Naive thymus-derived CD8-positive, alpha-beta T cell (primary cell): ENCODE data around the gene TTC38. TPM values are rescaled to one million over a fixed set of nuclear protein-coding genes. Genes with fewer than 3 reads are reported as not detected.

Experiments
- ATAC-seq, 2 donors: fragments of 150-1000 bp; cut with Tn5 transposase in 1 of 2; sonication (Bioruptor Pico), chemical (Tn5 transposase) in 1 of 2; 1 replicate in 1 of 2; 2 replicates in 1 of 2; pipeline ENCODE4 v1.10.0; 2021; ENCODE audit warnings: mild to moderate bottlenecking in 2 of 2, moderate library complexity in 2 of 2
- POLR2A ChIA-PET: fragments of 350-600 bp; sonication (Branson Sonifier 250); formaldehyde crosslinking; loops from one replicate; lab custom pipeline; 2021; ENCODE audit warnings: antibody characterized with exemption; lab: Charles Lee
- DNase-seq, 10 donors: peaks; one replicate each; pipeline versions ENCODE4 v3.0.0 to v3.0.0-alpha.2; 2020 to 2022
- H3K27ac Mint-ChIP-seq, 10 donors: one replicate each; pipeline ENCODE4 v1.8.0; 2020 to 2022; ENCODE audit warnings: mild to moderate bottlenecking in 10 of 10, mixed read lengths in 10 of 10, moderate library complexity in 4 of 10, inconsistent platforms in 1 of 10
- H3K27me3 Mint-ChIP-seq, 5 donors: one replicate each; pipeline ENCODE4 v1.8.0; 2021 to 2022; ENCODE audit warnings: mixed read lengths in 5 of 5
- H3K36me3 Mint-ChIP-seq, 3 donors: one replicate each; pipeline ENCODE4 v1.8.0; 2020 to 2022; ENCODE audit warnings: mixed read lengths in 3 of 3, mild to moderate bottlenecking in 2 of 3, inconsistent platforms in 1 of 3
- H3K4me1 Mint-ChIP-seq, 4 donors: one replicate each; pipeline ENCODE4 v1.8.0; 2021 to 2022; ENCODE audit warnings: mixed read lengths in 4 of 4
- H3K4me3 Mint-ChIP-seq, 10 donors: one replicate each; pipeline ENCODE4 v1.8.0; 2020 to 2022; ENCODE audit warnings: mild to moderate bottlenecking in 10 of 10, mixed read lengths in 10 of 10, moderate library complexity in 6 of 10, inconsistent platforms in 1 of 10
- H3K9me3 Mint-ChIP-seq, 9 donors: one replicate each; pipeline ENCODE4 v1.8.0; 2020 to 2022; ENCODE audit warnings: mixed read lengths in 9 of 9, mild to moderate bottlenecking in 3 of 9, inconsistent platforms in 1 of 9, moderate library complexity in 1 of 9
- polyA plus RNA-seq, 3 donors: library from polyadenylated mRNA; unstranded; fragments of 300-500 nt; fragmentation: Illumina TruSeq; gene quantifications; one replicate each; pipeline ENCODE4 v1.2.3, GENCODE V29; 2021
- total RNA-seq, 8 experiments: library from RNA in 2 of 8; stranded (reverse) in 2 of 8; gene quantifications; one replicate each; pipeline ENCODE4 v1.2.3 and lab custom pipeline; 2021 to 2026

TTC38 gene
- total and polyA plus RNA-seq, 5 experiments from 2014 or later = 2.6 to 33.5 (median 6.7) TPM

- Mint-ChIP-seq H3K36me3 (peaks cover 0 to 8% (median 7%) of the 10 kb centered on the region in 3 donors), H3K27me3 (no peaks in the 10 kb centered on the region), H3K4me3 (peak overlapping the region in 1 of 10 donors; percentile 37), H3K4me1 (peaks cover 20 to 70% (median 40%) of the 10 kb centered on the region in 4 donors), H3K27ac (peak overlapping the region in 2 of 10 donors; percentile 44 to 74), H3K9me3 (no peaks in the 10 kb centered on the region)
- POLR2A ChIA-PET = no interaction called here
- DNase-seq (no peak), ATAC-seq (no peak)
These were observed 24.4 kb downstream of the TTC38 start for GRCh38 chr22:46292173-46292572.

GRCh38 chr22:46292732-46293131 is 24.9 kb downstream of the TTC38 start:
- DNase-seq (no peak), ATAC-seq (no peak)
- peak overlapping the region in 1 of 10 donors; percentile 37 for H3K4me3 Mint-ChIP-seq
- no peaks in the 10 kb centered on the region for H3K27me3 Mint-ChIP-seq
- H3K4me1 Mint-ChIP-seq = peaks cover 18 to 69% (median 41%) of the 10 kb centered on the region in 4 donors
- H3K36me3 Mint-ChIP-seq = peaks cover 0 to 7% (median 6%) of the 10 kb centered on the region in 3 donors
- peak overlapping the region in 3 of 10 donors; percentile 41 to 79 (median 74) for H3K27ac Mint-ChIP-seq
- no peaks in the 10 kb centered on the region for H3K9me3 Mint-ChIP-seq
- POLR2A ChIA-PET = no interaction called here

GRCh38 chr22:46293577-46294260 is 25.9 kb downstream of the TTC38 start:
- peaks cover 0 to 7% (median 6%) of the 10 kb centered on the region in 3 donors for H3K36me3 Mint-ChIP-seq
- no peak for ATAC-seq
- DNase-seq = peak in 3 of 10 donors; percentile 19 to 47 (median 31)
- H3K27ac Mint-ChIP-seq = peak overlapping the region in 5 of 10 donors; percentile 40 to 79 (median 41)
- peaks cover 15 to 59% (median 33%) of the 10 kb centered on the region in 4 donors for H3K4me1 Mint-ChIP-seq
- peaks cover 0 to 7% (median 3%) of the 10 kb centered on the region in 5 donors for H3K27me3 Mint-ChIP-seq
- POLR2A ChIA-PET = interaction anchor here (0.7 kb wide), 1 partner anchor 24 kb away, joined by 5 read pairs; no protein-coding TSS in a partner anchor
- peak overlapping the region in 3 of 10 donors; percentile 6 to 41 (median 14) for H3K4me3 Mint-ChIP-seq
- no peaks in the 10 kb centered on the region for H3K9me3 Mint-ChIP-seq

- H3K27ac Mint-ChIP-seq = peak overlapping the region in 7 of 10 donors; percentile 45 to 98 (median 76)
- H3K9me3 Mint-ChIP-seq = no peaks in the 10 kb centered on the region
- peak overlapping the region in 9 of 10 donors; percentile 35 to 94 (median 89) for H3K4me3 Mint-ChIP-seq
- H3K4me1 Mint-ChIP-seq = peaks cover 15 to 54% (median 33%) of the 10 kb centered on the region in 4 donors
- ATAC-seq = no peak
- H3K27me3 Mint-ChIP-seq = peaks cover 0 to 16% (median 12%) of the 10 kb centered on the region in 5 donors
- peak in 1 of 10 donors; percentile 31 for DNase-seq
- peaks cover 0 to 7% (median 6%) of the 10 kb centered on the region in 3 donors for H3K36me3 Mint-ChIP-seq
- POLR2A ChIA-PET = interaction anchor here (0.7 to 2.1 kb wide), 3 partner anchors 23 to 241 kb away, joined by 4 to 11 read pairs (median 5); partner anchors contain the start of gene CDPF1
These were observed 27.0 kb downstream of the TTC38 start for GRCh38 chr22:46294784-46295183.

GRCh38 chr22:46295277-46295971 is 27.6 kb downstream of the TTC38 start:
- peaks cover 1 to 22% (median 14%) of the 10 kb centered on the region in 5 donors for H3K27me3 Mint-ChIP-seq
- H3K36me3 Mint-ChIP-seq = peaks cover 0 to 7% (median 6%) of the 10 kb centered on the region in 3 donors
- peak overlapping the region; percentile 82 to 96 (median 90) for H3K4me3 Mint-ChIP-seq
- POLR2A ChIA-PET = interaction anchor here (0.8 to 2.1 kb wide), 7 partner anchors 8 to 467 kb away, joined by 3 to 11 read pairs (median 7); partner anchors contain the start of genes CDPF1, TBC1D22A and TRMU
- DNase-seq (peak in 1 of 10 donors; percentile 32), ATAC-seq (no peak)
- peak overlapping the region; percentile 93 to 99 (median 98) for H3K27ac Mint-ChIP-seq
- no peaks in the 10 kb centered on the region for H3K9me3 Mint-ChIP-seq
- peaks cover 15 to 49% (median 33%) of the 10 kb centered on the region in 4 donors for H3K4me1 Mint-ChIP-seq

- Mint-ChIP-seq H3K27me3 (peaks cover 2 to 26% (median 15%) of the 10 kb centered on the region in 5 donors), H3K36me3 (peaks cover 0 to 7% (median 6%) of the 10 kb centered on the region in 3 donors), H3K4me1 (peaks cover 15 to 44% (median 33%) of the 10 kb centered on the region in 4 donors), H3K9me3 (no peaks in the 10 kb centered on the region), H3K27ac (peak within 1 kb of the TSS; percentile 93 to 99 (median 98)), H3K4me3 (peak within 1 kb of the TSS; percentile 82 to 96 (median 90))
- POLR2A ChIA-PET = interaction anchor here (0.6 to 2.1 kb wide), 9 partner anchors 9 to 466 kb away, joined by 3 to 11 read pairs (median 7); partner anchors contain the start of genes CDPF1, TBC1D22A and TRMU
- DNase-seq (peak; percentile 90 to 99 (median 96)), ATAC-seq (peak; percentile 98 to 99)
These were observed 28.7 kb downstream of the TTC38 start, which contains the start of gene GTSE1 for GRCh38 chr22:46296257-46297150. Gene GTSE1, plus strand, starts transcription at chr22:46296870. Its CDS starts 531 bp downstream, at chr22:46297401.

- Mint-ChIP-seq H3K4me3 (peak overlapping the region; percentile 63 to 94 (median 80)), H3K4me1 (peaks cover 15 to 41% (median 33%) of the 10 kb centered on the region in 4 donors), H3K27me3 (peaks cover 2 to 26% (median 15%) of the 10 kb centered on the region in 5 donors), H3K9me3 (no peaks in the 10 kb centered on the region), H3K36me3 (peaks cover 0 to 4% (median 4%) of the 10 kb centered on the region in 3 donors), H3K27ac (peak overlapping the region in 5 of 10 donors; percentile 22 to 67 (median 46))
- no peak for ATAC-seq
- no peak for DNase-seq
- POLR2A ChIA-PET = interaction anchor here (1.0 to 1.8 kb wide), 2 partner anchors 10 to 291 kb away, joined by 3 to 7 read pairs; no protein-coding TSS in a partner anchor
These were observed 29.5 kb downstream of the TTC38 start for GRCh38 chr22:46297151-46297812.

GRCh38 chr22:46299101-46299500 is 31.3 kb downstream of the TTC38 start:
- Mint-ChIP-seq H3K36me3 (no peaks in the 10 kb centered on the region), H3K9me3 (no peaks in the 10 kb centered on the region), H3K27me3 (peaks cover 2 to 26% (median 15%) of the 10 kb centered on the region in 5 donors), H3K4me3 (peak overlapping the region in 6 of 10 donors; percentile 7 to 70 (median 32)), H3K27ac (no peak overlapping the region), H3K4me1 (peaks cover 13 to 26% (median 24%) of the 10 kb centered on the region in 4 donors)
- POLR2A ChIA-PET = interaction anchor here (0.6 kb wide), 2 partner anchors 148 to 1023 kb away, joined by 3 to 7 read pairs; no protein-coding TSS in a partner anchor
- ATAC-seq (no peak), DNase-seq (no peak)

- Mint-ChIP-seq H3K4me1 (peaks cover 13 to 20% (median 17%) of the 10 kb centered on the region in 4 donors), H3K27ac (no peak overlapping the region), H3K36me3 (no peaks in the 10 kb centered on the region), H3K9me3 (no peaks in the 10 kb centered on the region), H3K4me3 (no peak overlapping the region), H3K27me3 (peaks cover 2 to 26% (median 15%) of the 10 kb centered on the region in 5 donors)
- ATAC-seq (no peak), DNase-seq (peak in 1 of 10 donors; percentile 59)
- POLR2A ChIA-PET = no interaction called here
These were observed 32.7 kb downstream of the TTC38 start for GRCh38 chr22:46300491-46300890.

GRCh38 chr22:46303347-46303965 is 35.6 kb downstream of the TTC38 start:
- no peaks in the 10 kb centered on the region for H3K36me3 Mint-ChIP-seq
- no peak for ATAC-seq
- H3K27me3 Mint-ChIP-seq = peaks cover 2 to 23% (median 11%) of the 10 kb centered on the region in 5 donors
- no peak overlapping the region for H3K27ac Mint-ChIP-seq
- H3K4me1 Mint-ChIP-seq = no peaks in the 10 kb centered on the region
- H3K9me3 Mint-ChIP-seq = no peaks in the 10 kb centered on the region
- H3K4me3 Mint-ChIP-seq = no peak overlapping the region
- DNase-seq = no peak
- POLR2A ChIA-PET = interaction anchor here (0.7 to 1.2 kb wide), 2 partner anchors 36 to 625 kb away, joined by 3 to 4 read pairs; partner anchors contain the start of gene TTC38
